ENCODE results near the gene CHSY1.
A peak's percentile ranks its signal among the peaks of the same experiment; 100 is the strongest.

CHSY1 gene

GRCh38 chr15:101152914-101153313 is 98.9 kb downstream of the CHSY1 start:
- Histone ChIP-seq H3K27ac (no peak overlapping the region), H3K27me3 (no peaks in the 10 kb centered on the region), H3K9me3 (no peaks in the 10 kb centered on the region), H3K4me3 (no peak overlapping the region), H3K36me3 (no peaks in the 10 kb centered on the region), H3K4me1 (peaks cover 0 to 4% (median 0%) of the 10 kb centered on the region in 4 donors)
- TF ChIP-seq, protein P1, sequence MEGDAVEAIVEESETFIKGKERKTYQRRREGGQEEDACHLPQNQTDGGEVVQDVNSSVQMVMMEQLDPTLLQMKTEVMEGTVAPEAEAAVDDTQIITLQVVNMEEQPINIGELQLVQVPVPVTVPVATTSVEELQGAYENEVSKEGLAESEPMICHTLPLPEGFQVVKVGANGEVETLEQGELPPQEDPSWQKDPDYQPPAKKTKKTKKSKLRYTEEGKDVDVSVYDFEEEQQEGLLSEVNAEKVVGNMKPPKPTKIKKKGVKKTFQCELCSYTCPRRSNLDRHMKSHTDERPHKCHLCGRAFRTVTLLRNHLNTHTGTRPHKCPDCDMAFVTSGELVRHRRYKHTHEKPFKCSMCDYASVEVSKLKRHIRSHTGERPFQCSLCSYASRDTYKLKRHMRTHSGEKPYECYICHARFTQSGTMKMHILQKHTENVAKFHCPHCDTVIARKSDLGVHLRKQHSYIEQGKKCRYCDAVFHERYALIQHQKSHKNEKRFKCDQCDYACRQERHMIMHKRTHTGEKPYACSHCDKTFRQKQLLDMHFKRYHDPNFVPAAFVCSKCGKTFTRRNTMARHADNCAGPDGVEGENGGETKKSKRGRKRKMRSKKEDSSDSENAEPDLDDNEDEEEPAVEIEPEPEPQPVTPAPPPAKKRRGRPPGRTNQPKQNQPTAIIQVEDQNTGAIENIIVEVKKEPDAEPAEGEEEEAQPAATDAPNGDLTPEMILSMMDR (IDR thresholded peaks at IDR 0.05): no peak
- intact Hi-C loops (cut with DNase I; ENCODE audit: low total_unique reads): no loop called here
- DNase-seq: peak in 1 of 2 donors; percentile 38

- no peaks in the 10 kb centered on the region for H3K36me3 ChIP-seq
- intact Hi-C loops (cut with DNase I; ENCODE audit: low total_unique reads): no loop called here
- peak in 1 of 2 donors; percentile 25 for DNase-seq
- no peak overlapping the region for H3K27ac ChIP-seq
- H3K4me1 ChIP-seq: peaks cover 0 to 4% (median 0%) of the 10 kb centered on the region in 4 donors
- TF ChIP-seq, protein P1 (IDR thresholded peaks at IDR 0.05): no peak
- no peak overlapping the region for H3K4me3 ChIP-seq
- H3K27me3 ChIP-seq: no peaks in the 10 kb centered on the region
- H3K9me3 ChIP-seq: no peaks in the 10 kb centered on the region
Observed at GRCh38 chr15:101151288-101151687, 100.6 kb downstream of the CHSY1 start.

DNA sequence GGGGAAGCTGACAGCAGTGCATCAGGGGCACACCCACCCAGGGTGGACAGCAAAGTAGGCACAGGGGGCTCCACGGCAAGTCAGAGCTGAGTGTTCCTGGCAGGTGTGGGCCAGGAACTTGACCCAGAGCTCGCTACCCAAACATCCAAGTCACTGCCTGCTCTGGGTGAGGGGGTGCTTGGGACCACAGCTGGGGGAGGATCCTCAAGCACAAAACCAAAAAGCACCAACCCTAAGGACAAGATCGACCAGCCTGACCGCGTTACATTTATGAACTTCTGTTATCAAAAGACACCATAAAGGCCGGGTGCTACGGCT is 101.2 kb downstream of the CHSY1 start:
- TF ChIP-seq, protein P1 (IDR thresholded peaks at IDR 0.05): no peak
- DNase-seq: peak in 1 of 2 donors; percentile 24
- intact Hi-C loops (cut with DNase I; ENCODE audit: low total_unique reads): no loop called here
- Histone ChIP-seq H3K4me1 (peaks cover 0 to 4% (median 0%) of the 10 kb centered on the region in 4 donors), H3K27ac (no peak overlapping the region), H3K36me3 (no peaks in the 10 kb centered on the region), H3K4me3 (no peak overlapping the region), H3K27me3 (no peaks in the 10 kb centered on the region), H3K9me3 (no peaks in the 10 kb centered on the region)

DNA sequence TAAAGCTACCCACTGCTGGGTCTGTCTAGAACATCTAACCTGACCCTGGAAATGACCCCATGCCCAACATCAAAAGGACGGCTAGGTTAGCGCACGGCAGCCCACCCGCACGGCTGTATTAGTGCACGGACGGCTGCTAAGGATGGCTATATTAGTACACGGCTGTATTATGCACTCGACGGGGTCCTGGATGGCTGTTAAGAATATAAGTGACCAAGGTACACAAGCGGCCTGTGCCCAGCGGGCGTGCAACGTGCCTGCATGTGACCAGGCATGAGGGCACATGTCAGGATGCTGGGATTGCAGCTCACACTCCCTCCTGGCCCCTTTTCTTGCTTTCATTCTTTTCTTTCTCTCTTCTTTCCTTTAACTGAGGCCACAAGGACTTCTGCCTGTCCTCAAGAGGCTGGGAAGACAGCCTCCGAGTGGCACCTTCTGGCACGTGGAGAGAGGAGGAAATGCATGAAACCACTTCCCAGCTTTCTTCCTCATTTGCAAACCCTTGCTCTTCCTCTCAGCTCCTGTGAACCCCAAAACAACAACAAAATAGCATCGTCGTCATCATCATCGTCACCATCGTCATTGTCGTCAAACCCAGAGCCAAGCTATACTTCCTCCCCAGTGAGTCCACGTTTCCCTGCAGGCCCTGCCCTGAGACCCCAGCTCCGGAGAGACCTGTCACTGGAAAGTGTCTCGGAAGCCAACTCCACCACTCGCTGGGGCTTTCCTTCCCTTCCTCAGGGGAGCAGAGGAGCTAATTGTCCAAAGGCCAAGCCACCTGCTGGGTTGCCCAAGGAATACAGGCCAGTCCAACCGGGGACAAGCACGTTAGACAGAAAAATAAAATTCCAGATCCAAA is 101.8 kb downstream of the CHSY1 start:
- Histone ChIP-seq H3K4me1 (peaks cover 0 to 4% (median 0%) of the 10 kb centered on the region in 4 donors), H3K27ac (no peak overlapping the region), H3K9me3 (no peaks in the 10 kb centered on the region), H3K4me3 (no peak overlapping the region), H3K36me3 (no peaks in the 10 kb centered on the region), H3K27me3 (no peaks in the 10 kb centered on the region)
- intact Hi-C loops (cut with DNase I; ENCODE audit: low total_unique reads): no loop called here
- TF ChIP-seq, protein P1 (IDR thresholded peaks at IDR 0.05): no peak
- peak in 1 of 2 donors; percentile 51 for DNase-seq

- peak in 1 of 2 donors; percentile 64 for DNase-seq
- no peaks in the 10 kb centered on the region for H3K9me3 ChIP-seq
- no peak overlapping the region for H3K27ac ChIP-seq
- no peaks in the 10 kb centered on the region for H3K36me3 ChIP-seq
- peaks cover 0 to 4% (median 0%) of the 10 kb centered on the region in 4 donors for H3K4me1 ChIP-seq
- TF ChIP-seq, protein P1 (IDR thresholded peaks at IDR 0.05): no peak
- H3K4me3 ChIP-seq: no peak overlapping the region
- no peaks in the 10 kb centered on the region for H3K27me3 ChIP-seq
- intact Hi-C loops (cut with DNase I; ENCODE audit: low total_unique reads): no loop called here
Observed at GRCh38 chr15:101148881-101149664, 102.8 kb downstream of the CHSY1 start.
